PFSK-1 (cell line): ENCODE results near the gene DNAH17.

Experiments
- FOXP2 ChIP-seq: optimal IDR thresholded peaks from 2 replicates; pipeline ENCODE3; 2011; ENCODE audit warnings: borderline replicate concordance, control low read depth, inconsistent platforms; ENCODE audit not compliant: insufficient read depth; ENCODE audit errors: extremely low read length, extremely low read depth
- POLR2AphosphoS5 ChIP-seq: IDR thresholded peaks from 2 replicates; pipeline ENCODE4 v1.6.1; 2012; ENCODE audit warnings: low read depth, mild to moderate bottlenecking, control low read depth, low read length, moderate library complexity
- SIN3A ChIP-seq: IDR thresholded peaks from 2 replicates; pipeline ENCODE4 v1.6.1; 2012; ENCODE audit warnings: mild to moderate bottlenecking, low read length, moderate library complexity, borderline replicate concordance; ENCODE audit not compliant: insufficient read depth
- TAF1 ChIP-seq: IDR thresholded peaks from 2 replicates; pipeline ENCODE4 v1.6.1; 2012; ENCODE audit warnings: low read length, control low read depth, borderline replicate concordance; ENCODE audit not compliant: insufficient read depth
- TF ChIP-seq, protein P1 (sequence below), 2 experiments: IDR thresholded peaks; 2 replicates each; pipeline versions ENCODE4 v1.6.1 to v1.8.0; 2011 to 2012; ENCODE audit warnings: low read depth in 2 of 2, low read length in 2 of 2, control low read depth in 1 of 2, inconsistent platforms in 1 of 2, mild to moderate bottlenecking in 1 of 2, moderate library complexity in 1 of 2; ENCODE audit not compliant: insufficient read depth in 1 of 2

DNA sequence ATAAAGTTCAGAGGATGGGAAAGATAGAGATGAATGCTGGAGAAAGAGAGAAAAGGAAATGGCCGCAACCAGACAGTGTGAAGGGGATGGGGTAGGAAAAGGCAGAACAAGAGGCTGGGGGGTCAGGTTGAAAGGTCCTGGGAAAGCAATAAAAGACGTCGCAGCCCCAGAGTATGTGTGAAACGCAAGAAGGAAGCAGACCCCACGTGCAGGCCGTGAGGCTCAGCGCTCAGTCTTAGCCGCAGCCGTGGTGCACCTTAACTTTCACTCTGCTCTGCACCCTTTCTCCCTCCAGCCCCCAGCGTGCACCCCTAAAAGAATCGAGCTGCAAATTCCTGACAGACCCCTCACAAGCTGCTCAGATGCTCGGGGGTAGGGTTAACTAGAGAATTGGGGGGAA, 1.9 kb downstream of the DNAH17 start:
- no peak for TF ChIP-seq TAF1
- TF ChIP-seq POLR2AphosphoS5: no peak
- TF ChIP-seq, protein P1, sequence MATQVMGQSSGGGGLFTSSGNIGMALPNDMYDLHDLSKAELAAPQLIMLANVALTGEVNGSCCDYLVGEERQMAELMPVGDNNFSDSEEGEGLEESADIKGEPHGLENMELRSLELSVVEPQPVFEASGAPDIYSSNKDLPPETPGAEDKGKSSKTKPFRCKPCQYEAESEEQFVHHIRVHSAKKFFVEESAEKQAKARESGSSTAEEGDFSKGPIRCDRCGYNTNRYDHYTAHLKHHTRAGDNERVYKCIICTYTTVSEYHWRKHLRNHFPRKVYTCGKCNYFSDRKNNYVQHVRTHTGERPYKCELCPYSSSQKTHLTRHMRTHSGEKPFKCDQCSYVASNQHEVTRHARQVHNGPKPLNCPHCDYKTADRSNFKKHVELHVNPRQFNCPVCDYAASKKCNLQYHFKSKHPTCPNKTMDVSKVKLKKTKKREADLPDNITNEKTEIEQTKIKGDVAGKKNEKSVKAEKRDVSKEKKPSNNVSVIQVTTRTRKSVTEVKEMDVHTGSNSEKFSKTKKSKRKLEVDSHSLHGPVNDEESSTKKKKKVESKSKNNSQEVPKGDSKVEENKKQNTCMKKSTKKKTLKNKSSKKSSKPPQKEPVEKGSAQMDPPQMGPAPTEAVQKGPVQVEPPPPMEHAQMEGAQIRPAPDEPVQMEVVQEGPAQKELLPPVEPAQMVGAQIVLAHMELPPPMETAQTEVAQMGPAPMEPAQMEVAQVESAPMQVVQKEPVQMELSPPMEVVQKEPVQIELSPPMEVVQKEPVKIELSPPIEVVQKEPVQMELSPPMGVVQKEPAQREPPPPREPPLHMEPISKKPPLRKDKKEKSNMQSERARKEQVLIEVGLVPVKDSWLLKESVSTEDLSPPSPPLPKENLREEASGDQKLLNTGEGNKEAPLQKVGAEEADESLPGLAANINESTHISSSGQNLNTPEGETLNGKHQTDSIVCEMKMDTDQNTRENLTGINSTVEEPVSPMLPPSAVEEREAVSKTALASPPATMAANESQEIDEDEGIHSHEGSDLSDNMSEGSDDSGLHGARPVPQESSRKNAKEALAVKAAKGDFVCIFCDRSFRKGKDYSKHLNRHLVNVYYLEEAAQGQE (IDR thresholded peaks at IDR 0.05; ENCODE audit: insufficient read depth in 1 of 2, low read depth in 2 of 2, low read length in 2 of 2): no peak
- no peak for TF ChIP-seq SIN3A
- TF ChIP-seq FOXP2: no peak
